ENCODE results near the gene PTK7. TPM values are rescaled to one million over a fixed set of nuclear protein-coding genes. Genes with fewer than 3 reads are reported as not detected.

PTK7 gene
- total and polyA plus RNA-seq, 2 of the 8 experiments (the other 6 are each of a cell fraction or from before 2014, with no cell fraction given) = 110 to 138 TPM

GRCh38 chr6:43144879-43145278, 68.8 kb downstream of the PTK7 start:
- WGBS, 2 experiments (ENCODE audit: extremely low coverage in 1 of 2, insufficient coverage in 1 of 2, insufficient read length in 1 of 2, insufficient replicate concordance in 2 of 2, low coverage in 1 of 2, low lambda C conversion rate in 2 of 2, missing lambda C conversion rate in 1 of 2) = 92% methylated on average over 6 of the region's 6 CpGs; no CpG with 5 or more reads in 1 of the 2 experiments
- TF ChIP-seq EZH2 (IDR thresholded peaks at IDR 0.05; ENCODE audit: low read depth, low read length, severe bottlenecking) (no peak), SIRT6 (IDR thresholded peaks at IDR 0.05; ENCODE audit: low read length) (no peak), RNF2 (IDR thresholded peaks at IDR 0.05; ENCODE audit: borderline replicate concordance, low read depth, low read length, missing control alignments, poor library complexity, severe bottlenecking) (no peak), CBX8 (IDR thresholded peaks at IDR 0.05; ENCODE audit: borderline replicate concordance, low read depth, low read length) (no peak), POU5F1 (IDR thresholded peaks at IDR 0.05; ENCODE audit: low read depth, low read length) (no peak), NANOG (IDR thresholded peaks at IDR 0.05; ENCODE audit: insufficient read depth, low read depth, low read length, poor library complexity, severe bottlenecking) (no peak), SP4 (IDR thresholded peaks at IDR 0.05; ENCODE audit: low read length) (no peak), JUND (IDR thresholded peaks at IDR 0.05; ENCODE audit: low read length) (no peak), CREB1 (IDR thresholded peaks at IDR 0.05) (no peak), RAD21 (IDR thresholded peaks at IDR 0.05 in 1 of 2, conservative IDR thresholded peaks at IDR 0.05 in 1 of 2; ENCODE audit: low read depth in 2 of 2, low read length in 2 of 2) (no peak), CBX5 (IDR thresholded peaks at IDR 0.05; ENCODE audit: low read depth, low read length) (no peak), JUN (IDR thresholded peaks at IDR 0.05; ENCODE audit: low read depth, low read length) (no peak), SRF (IDR thresholded peaks at IDR 0.05; ENCODE audit: low read depth, low read length) (no peak), RFX5 (IDR thresholded peaks at IDR 0.05; ENCODE audit: borderline replicate concordance, low read depth, low read length) (no peak)

More at GRCh38 chr6:43144879-43145278, 68.8 kb downstream of the PTK7 start:
- no peak overlapping the region for H4K91ac ChIP-seq (replicated peaks; ENCODE audit: insufficient read length, low read length)
- no peak overlapping the region for H4K5ac ChIP-seq (ENCODE audit: insufficient read length, low read depth, low read length)
- H3K9ac ChIP-seq (replicated peaks in 1 of 4; ENCODE audit: extremely low read depth in 1 of 4, low read depth in 3 of 4, low read length in 3 of 4) = no peak overlapping the region
- no peak overlapping the region for H3K4ac ChIP-seq (replicated peaks; ENCODE audit: insufficient read length, low read depth, low read length)
- DNase-seq (ENCODE audit: low read depth in 1 of 2, low spot score in 2 of 2) = no peak
- no peak overlapping the region for H4K8ac ChIP-seq (ENCODE audit: extremely low read depth, insufficient read depth, low read length)
- H3K23me2 ChIP-seq (ENCODE audit: low read depth, low read length) = no peaks in the 10 kb centered on the region
- H3K27me3 ChIP-seq (replicated peaks in 1 of 4; ENCODE audit: control insufficient read depth in 3 of 4, extremely low read depth in 1 of 4, insufficient read depth in 3 of 4, low read length in 3 of 4) = no peaks in the 10 kb centered on the region
- no peak overlapping the region for H3K4me2 ChIP-seq (ENCODE audit: insufficient read depth in 1 of 2, low read depth in 2 of 2, low read length in 2 of 2)
- no peaks in the 10 kb centered on the region for H3K9me3 ChIP-seq (ENCODE audit: insufficient read depth in 2 of 2, low read depth in 1 of 2, low read length in 1 of 2)
- no peak overlapping the region for H3K18ac ChIP-seq (ENCODE audit: extremely low read depth, low read length)
- ChIA-PET POLR2A (ENCODE audit: partially characterized antibody) (interaction anchor here (0.6 to 3.6 kb wide), 5 partner anchors 23 to 814 kb away, joined by 3 to 30 read pairs (median 7); partner anchors contain the start of gene PTK7), CTCF (ENCODE audit: partially characterized antibody) (interaction anchor here (1.0 to 4.3 kb wide), 9 partner anchors 12 to 244 kb away, joined by 3 to 40 read pairs (median 8); partner anchors contain the start of genes PTK7 and RRP36)
- H3K79me2 ChIP-seq (ENCODE audit: control insufficient read depth in 1 of 2, insufficient read depth in 2 of 2, low read length in 2 of 2) = no peaks in the 10 kb centered on the region
- H2BK12ac ChIP-seq (ENCODE audit: low read depth, low read length) = no peak overlapping the region
- H3K4me3 ChIP-seq (ENCODE audit: extremely low read depth in 1 of 4, insufficient read depth in 2 of 4, low read depth in 3 of 4, low read length in 4 of 4) = no peak overlapping the region
- no peak overlapping the region for H2BK15ac ChIP-seq (ENCODE audit: low read length)
- no peak overlapping the region for H2AFZ ChIP-seq (ENCODE audit: low read length)
- H3K4me1 ChIP-seq (replicated peaks in 1 of 4; ENCODE audit: control insufficient read depth in 3 of 4, insufficient read depth in 4 of 4, low read length in 3 of 4) = peaks cover 0 to 6% (median 3%) of the 10 kb centered on the region in 4 experiments; a peak in 3 of 7 replicates
- no peak overlapping the region for H2BK120ac ChIP-seq (replicated peaks; ENCODE audit: low read depth, low read length)
- no peak for FAIRE-seq
- no peaks in the 10 kb centered on the region for H3K79me1 ChIP-seq (ENCODE audit: low read depth, low read length)
- no peak overlapping the region for H2BK20ac ChIP-seq (ENCODE audit: low read length)
- no peak overlapping the region for H3K27ac ChIP-seq (ENCODE audit: low read depth, low read length)
- 0 out of 2 replicates have a peak overlapping the region, but pooled peaks have one; percentile 48 for H2BK5ac ChIP-seq (ENCODE audit: low read depth, low read length)
- H2AK5ac ChIP-seq (ENCODE audit: low read depth, low read length) = no peak overlapping the region
- no peaks in the 10 kb centered on the region for H4K20me1 ChIP-seq (replicated peaks in 1 of 2; ENCODE audit: control insufficient read depth in 1 of 2, insufficient read depth in 2 of 2, low read length in 2 of 2)
- peaks cover 6 to 15% (median 6%) of the 10 kb centered on the region in 4 experiments; a peak in 5 of 8 replicates for H3K36me3 ChIP-seq (ENCODE audit: control insufficient read depth in 2 of 4, insufficient read depth in 4 of 4, low read length in 3 of 4)
- no peak overlapping the region for H3K23ac ChIP-seq (ENCODE audit: insufficient read length)
- H3K14ac ChIP-seq (ENCODE audit: insufficient read length) = no peak overlapping the region
- no peak overlapping the region for H3K56ac ChIP-seq (replicated peaks; ENCODE audit: insufficient read length, low read depth, low read length)
